NCI-H460 (cell line): ENCODE results near the gene CHPT1. TPM values are rescaled to one million over a fixed set of nuclear protein-coding genes. Genes with fewer than 3 reads are reported as not detected.
"Not testable (repeated sequence)": the region's sequence is repeated elsewhere in the genome, so short reads cannot be mapped to it uniquely, and the experiment has no call there.

Experiments
- DNase-seq: peaks from one replicate; pipeline ENCODE4 v3.0.0-alpha.2; 2016; ENCODE audit warnings: low read depth; ENCODE audit errors: extremely low read depth
- total RNA-seq: library from RNA; depleted of rRNA; stranded (reverse); fragments of >200 nt; shearing (Covaris generic); gene quantifications from 2 replicates; pipeline ENCODE4 v1.2.3, GENCODE V29; 2014

The CHPT1 gene
- total RNA-seq, 1 experiment from 2014 or later = 83.3 TPM

GRCh38 chr12:101681627-101682026 lies 15.8 kb upstream of the CHPT1 start:
- DNase-seq = not testable (repeated sequence)

DNA sequence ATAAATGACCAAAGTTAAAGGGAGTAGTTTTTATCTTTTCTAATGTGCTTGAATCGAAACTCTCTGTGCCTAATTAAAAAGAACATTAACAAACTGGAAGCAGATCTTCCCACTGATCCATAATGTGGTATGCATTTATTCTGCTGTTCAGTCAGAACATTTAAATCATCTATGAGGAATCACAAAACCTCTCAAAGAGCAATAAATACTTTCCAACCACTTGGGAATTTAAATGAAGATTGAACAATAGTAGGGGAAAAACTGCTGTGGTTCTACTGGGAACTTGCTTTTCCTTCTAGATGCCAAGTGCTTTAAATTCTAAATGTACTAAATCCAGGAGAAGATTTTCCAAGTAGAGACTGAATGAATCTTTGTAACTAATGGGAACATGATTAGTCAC lies 12.3 kb upstream of the CHPT1 start:
- no peak for DNase-seq

- no peak for DNase-seq
These were observed 11.3 kb upstream of the CHPT1 start for GRCh38 chr12:101686176-101686575.

DNA sequence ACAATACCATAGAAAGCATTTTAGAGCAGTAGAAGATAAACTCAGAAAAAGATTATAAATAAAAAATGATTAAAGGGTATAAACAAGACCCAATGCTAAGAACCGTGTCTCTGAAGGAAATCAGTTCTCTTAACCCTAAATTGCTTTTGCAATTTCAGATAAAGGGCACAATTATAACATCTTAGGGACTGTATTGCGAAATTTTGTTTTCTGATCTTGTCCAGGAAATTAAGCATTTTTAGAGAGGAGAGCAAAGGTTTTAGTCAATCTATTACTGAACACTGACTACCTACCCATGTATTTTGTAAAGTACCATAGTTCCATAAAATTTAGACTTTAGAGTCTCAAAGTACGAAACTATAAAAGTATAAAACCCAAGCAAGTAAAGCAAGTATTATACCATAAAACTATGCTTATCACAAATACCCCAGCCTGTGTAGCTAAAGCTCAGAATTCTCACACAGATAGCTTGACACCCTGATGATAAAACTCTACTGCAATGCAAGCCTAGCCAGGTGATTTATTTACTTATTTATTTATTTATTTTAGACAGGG lies 6.8 kb upstream of the CHPT1 start:
- DNase-seq = no peak

- DNase-seq = no peak
These were observed 5.8 kb upstream of the CHPT1 start for GRCh38 chr12:101691503-101692096.

DNA sequence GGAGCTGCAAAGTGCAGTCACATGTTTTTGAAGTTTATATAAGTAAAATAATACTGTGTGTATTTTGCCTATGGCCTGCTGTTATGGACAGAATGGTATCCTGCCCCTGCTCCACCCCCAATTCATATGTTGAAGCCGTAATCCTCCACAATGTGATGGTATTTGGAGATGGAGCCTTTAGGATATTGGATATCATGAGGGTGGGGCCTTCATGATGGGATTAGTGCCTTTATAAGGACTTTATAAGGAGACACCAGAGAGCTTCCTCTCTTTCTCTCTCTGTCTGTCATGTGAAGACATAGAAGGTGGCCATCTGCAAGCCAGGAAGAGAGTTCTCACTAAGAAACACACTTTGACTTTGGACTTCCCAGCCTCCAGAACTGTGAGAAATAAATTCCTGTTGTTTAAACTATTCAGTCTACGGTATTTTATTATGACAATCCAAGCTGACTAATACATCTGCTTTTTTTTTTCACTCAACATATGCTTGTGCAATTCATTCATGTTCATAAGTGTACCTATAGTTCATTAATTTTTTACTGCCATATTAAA lies 3.1 kb upstream of the CHPT1 start:
- no peak for DNase-seq

GRCh38 chr12:101694986-101695385 lies 2.5 kb upstream of the CHPT1 start:
- DNase-seq = no peak

- no peak for DNase-seq
These were observed 1.7 kb upstream of the CHPT1 start for GRCh38 chr12:101695706-101696105.

GRCh38 chr12:101696251-101697196 lies 916 bp upstream of the CHPT1 start:
- DNase-seq = no peak

DNA sequence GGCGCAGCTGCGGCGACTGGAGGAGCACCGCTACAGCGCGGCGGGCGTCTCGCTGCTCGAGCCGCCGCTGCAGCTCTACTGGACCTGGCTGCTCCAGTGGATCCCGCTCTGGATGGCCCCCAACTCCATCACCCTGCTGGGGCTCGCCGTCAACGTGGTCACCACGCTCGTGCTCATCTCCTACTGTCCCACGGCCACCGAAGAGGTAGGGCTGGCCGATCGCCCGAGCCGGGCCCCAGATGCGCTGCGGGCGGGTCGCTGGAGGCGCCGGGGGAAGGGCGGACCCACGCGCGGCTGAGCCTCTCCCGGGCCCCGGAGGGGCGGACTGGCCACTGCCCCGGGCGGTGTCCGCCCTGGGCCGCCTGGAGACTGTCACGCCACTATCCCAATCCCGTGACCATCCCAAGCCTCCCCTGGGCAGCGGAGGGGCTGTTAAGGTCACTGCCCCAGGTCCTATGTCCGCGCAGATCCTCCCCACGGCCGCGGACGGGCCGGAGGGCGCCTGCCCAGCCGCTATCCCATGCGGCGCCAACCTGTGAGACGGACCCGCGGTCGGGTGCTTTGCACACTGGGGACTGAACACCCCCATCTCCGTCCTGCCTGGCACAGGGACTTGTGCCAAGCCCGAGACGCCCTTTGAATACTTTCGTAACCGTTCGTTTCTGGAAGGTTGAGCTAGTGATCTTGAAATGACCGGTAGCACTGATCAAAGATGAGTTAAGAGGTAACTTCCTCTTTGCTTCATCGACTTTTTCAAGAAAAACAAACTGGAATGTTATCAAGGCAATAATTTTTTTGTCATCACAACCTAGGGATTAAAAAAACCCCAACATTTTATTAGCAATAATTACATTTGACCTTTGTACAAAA lies 725 bp downstream of the CHPT1 start:
- no peak for DNase-seq

DNA sequence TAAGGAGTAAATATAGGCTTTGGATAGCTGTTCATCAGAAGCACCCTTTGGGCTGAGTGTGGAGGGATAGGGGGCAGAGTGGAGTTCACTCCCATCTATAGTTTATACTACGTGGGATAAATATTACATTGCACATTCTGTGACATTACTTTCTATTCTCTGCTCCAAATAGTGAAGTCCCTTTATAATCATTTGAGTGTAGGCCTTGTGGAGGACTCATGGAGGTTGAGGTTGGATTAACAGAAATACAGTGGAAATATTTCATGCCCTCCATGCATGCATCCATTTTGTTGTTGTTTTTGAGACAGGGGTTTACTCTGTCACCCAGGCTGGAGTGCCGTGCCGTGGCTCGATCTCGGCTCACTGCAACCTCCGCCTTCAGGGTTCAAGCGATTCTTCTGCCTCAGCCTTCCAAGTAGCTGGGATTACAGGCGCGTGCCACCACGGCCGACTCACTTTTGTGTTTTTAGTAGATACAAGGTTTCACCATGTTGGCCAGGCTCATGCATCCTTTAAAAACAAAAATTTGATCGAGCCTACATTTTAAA lies 1.4 kb downstream of the CHPT1 start:
- DNase-seq = no peak

DNA sequence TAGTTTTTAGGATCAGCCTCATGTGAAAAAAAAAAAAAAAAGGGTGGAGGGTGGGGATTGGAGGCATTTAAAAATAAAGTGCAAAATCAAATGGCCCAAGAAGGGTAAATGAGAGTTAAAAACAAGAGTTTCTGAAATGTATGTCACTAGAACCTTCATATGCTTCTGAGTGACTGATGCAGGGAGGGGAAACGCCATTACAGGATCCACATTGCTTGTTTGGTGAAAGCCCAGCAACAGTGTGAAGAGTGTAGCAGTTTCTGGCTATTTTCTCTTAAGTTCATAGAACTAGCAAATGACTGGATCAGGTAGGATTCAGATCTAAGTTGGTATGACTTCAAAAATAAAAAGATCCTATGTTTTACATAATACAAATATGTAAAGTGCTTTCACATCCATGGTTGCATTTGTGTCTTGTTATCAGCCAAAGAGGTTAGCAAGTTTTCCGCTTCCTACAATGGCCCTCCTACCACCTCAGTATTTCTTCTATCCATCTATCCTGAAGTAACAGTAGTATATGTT lies 2.9 kb downstream of the CHPT1 start:
- no peak for DNase-seq

GRCh38 chr12:101703487-101703886 lies 6.0 kb downstream of the CHPT1 start:
- no peak for DNase-seq

GRCh38 chr12:101706403-101706802 lies 9.0 kb downstream of the CHPT1 start:
- no peak for DNase-seq

DNA sequence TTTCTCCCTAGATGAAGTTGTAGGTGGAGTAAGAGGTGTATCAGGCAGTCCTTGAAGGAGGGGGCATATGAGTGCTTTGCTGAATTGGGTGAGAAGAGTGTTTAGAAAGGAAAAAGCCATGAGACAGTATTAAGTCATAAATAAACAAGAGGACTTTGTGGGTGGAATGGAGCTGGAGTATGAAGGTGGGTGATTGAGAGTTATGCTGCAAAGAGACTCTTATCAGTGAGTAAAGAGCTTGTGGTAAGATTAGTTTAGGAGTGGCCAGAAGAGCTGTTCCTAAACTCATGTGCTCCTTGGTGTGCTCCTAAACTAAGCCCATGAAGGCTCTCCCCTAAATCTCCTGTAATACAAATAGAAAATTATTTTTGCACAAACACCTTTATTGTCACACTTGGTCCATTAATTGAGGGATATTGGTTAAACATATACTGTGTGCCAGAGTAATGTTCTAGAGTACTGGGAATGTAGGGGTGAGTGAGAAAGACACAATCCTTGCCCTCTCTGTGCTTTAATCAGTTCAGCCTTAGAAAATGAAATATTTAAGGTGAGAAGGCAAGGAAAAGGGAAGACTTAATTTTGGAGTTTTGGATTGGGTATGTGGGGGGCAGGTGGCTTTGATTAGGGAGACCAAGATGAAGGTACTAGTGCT lies 9.8 kb downstream of the CHPT1 start:
- no peak for DNase-seq

DNA sequence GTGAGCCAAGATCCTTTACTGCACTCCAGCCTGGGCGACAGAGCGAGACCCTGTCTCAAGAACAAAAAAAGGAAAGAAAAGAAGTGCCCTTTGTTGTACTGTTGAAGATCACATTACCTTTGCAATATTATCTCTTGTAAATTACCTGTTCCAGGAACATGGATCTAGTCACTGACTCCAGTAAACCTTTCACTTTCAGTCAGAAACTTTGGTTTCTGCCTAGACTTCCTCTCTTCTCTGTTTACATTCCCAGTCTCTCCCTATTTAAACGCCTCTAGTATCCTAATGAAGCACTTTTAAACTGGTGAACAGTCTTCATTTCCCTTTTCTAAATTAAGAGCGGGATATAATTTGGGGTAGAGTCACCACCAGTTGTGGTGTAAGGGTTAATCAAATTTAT lies 12.8 kb downstream of the CHPT1 start:
- no peak for DNase-seq

DNA sequence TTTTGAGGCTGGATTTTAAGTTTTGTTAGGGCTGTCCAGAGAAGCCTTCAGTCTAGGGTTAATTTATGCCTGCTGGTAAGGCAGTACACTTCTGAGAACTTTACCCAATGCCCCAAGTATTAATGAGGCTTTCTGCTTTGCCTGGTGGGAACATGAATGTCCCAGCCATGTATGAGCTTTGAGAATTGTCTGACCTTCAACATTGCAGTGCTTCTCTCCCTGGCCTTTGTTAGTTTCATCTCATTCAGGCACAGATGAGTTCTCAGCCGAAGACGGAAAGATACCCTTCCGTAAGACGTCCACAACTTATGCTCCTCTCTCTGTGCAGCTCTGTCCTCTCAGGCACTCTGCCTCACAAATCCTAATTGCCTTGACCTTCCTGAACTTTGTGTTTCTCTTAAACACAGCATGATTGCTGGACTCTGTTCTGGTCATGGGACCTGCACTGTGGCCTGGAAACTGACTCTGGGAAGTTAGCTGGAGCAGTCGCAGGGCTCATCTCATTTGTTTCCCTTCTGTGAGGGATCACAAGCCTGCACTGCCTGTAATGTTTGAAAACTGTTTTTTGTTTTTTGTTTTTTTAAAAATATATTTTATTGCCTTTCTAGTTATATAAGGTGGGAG lies 15.7 kb downstream of the CHPT1 start:
- no peak for DNase-seq

- no peak for DNase-seq
These were observed 16.5 kb downstream of the CHPT1 start for GRCh38 chr12:101713930-101714329.

DNA sequence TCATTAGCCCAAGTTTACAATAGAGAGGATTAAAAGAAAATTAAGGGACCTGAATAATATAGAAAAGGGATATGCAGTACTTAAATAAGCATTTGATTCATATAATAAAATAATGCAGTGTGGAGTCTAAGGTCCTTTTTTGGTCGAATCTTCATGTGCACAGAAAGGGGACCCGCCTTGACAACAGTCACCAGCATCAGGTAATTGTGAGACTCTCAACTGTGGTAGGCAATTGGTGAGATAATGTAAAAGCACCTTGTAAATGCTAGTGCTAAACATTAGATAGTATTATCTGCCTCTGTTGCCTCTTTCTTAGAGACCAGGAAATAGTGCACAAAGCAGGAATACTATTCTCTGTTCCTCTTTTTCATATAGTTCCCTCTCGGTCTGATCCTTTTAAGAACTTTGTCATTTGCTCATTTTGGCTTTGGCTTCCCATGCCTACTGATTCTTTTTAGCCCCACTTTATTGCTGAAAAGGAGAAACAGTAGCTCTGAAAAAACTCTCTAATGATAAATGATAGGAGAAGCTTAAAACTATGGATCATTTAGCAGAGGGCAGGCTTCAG lies 17.5 kb downstream of the CHPT1 start:
- no peak for DNase-seq
